GM13976 (cell line): ENCODE results near the gene NOSIP.

Experiments
- DNase-seq: peaks from one replicate; pipeline ENCODE4 v3.0.0; 2012; ENCODE audit warnings: low spot score
- CTCF ChIP-seq: IDR thresholded peaks from 2 replicates; pipeline ENCODE4 v1.5.1; 2012; ENCODE audit warnings: borderline replicate concordance, mild to moderate bottlenecking; ENCODE audit not compliant: insufficient read depth; ENCODE audit errors: extremely low read depth, missing control alignments, control extremely low read depth
- in situ Hi-C: fragments of 300-500 bp; cut with MboI; formaldehyde crosslinking; loops from one replicate; pipeline ENCODE4 v1.12.0; 2022; ENCODE audit warnings: low sequenced_read_pairs, mixed read lengths, inconsistent platforms; ENCODE audit not compliant: unreplicated experiment

The NOSIP gene

DNA sequence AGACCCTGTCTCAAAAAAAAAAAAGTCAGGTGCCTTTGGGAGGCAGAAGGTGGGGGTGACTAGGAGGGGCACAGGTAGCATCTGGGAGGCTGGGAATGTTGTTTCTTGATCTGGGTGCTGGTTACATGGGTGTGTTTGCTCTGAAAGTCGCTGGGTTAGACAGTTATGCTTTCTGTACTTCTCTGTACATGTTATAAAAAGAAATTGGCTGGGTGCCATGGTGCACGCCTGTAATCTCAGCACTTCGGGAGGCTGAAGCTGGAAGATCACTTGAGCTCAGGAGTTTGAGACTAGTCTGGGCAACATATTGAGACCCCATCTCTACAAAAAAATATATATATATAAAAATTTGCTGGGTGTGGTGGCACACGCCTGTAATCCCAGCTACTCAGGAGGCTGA is 15.1 kb downstream of the NOSIP start:
- in situ Hi-C loops, result no loop called here
- DNase-seq, result no peak
- TF ChIP-seq CTCF, result no peak

DNA sequence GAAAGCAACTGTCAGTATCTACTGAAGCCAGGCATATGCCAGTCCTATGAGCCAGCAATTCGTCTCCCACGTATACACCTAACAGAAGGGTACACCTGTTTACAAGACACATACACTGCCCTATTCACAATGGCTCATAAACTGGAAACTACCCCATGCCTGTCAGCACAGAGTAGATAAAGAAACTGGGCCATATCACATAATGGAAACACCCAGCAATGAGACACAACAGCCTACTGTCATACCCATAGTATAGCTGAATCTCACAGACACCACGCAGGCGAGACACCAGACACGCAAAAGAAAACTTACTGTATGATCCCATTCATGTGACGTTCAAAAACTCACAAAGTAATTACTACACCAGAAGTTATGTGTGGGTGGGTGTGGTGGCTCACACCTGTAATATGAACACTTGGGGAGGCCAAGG is 15.7 kb downstream of the NOSIP start:
- no peak for DNase-seq
- in situ Hi-C loops, result no loop called here
- TF ChIP-seq CTCF, result no peak

DNA sequence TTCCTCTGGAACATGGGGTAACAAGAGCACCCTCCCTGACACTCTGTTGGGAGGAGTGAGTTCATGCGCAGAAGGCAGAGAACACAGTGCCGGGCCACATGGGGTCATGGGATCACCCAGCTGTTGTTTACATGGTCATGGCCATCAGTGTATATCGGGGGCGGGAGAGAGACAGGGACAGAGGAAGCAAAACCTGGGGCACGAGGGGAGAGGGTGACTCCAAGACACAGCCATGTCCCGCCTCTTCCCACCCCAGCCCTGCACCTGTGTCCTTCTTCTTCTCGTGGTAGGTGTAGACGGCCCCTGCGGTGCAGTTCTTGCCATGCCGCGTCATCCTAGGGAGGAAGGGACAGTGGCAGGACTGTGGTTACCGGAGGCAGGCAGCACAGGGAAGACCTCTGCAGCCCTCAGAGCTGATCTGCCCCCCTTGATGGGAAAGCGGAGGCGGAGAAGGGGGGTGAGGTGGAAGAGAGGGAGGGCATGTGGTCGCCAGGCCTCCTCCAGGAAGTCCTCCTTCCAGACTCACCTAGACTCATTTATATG is 19.9 kb downstream of the NOSIP start:
- no peak for TF ChIP-seq CTCF
- in situ Hi-C loops, result no loop called here
- no peak for DNase-seq

GRCh38 chr19:49559928-49560327 is 20.4 kb downstream of the NOSIP start:
- in situ Hi-C loops, result no loop called here
- TF ChIP-seq CTCF, result no peak

GRCh38 chr19:49559443-49559842 is 20.9 kb downstream of the NOSIP start:
- in situ Hi-C loops, result no loop called here
- no peak for DNase-seq
- TF ChIP-seq CTCF, result no peak

More at GRCh38 chr19:49559928-49560327, 20.4 kb downstream of the NOSIP start:
- no peak for DNase-seq

DNA sequence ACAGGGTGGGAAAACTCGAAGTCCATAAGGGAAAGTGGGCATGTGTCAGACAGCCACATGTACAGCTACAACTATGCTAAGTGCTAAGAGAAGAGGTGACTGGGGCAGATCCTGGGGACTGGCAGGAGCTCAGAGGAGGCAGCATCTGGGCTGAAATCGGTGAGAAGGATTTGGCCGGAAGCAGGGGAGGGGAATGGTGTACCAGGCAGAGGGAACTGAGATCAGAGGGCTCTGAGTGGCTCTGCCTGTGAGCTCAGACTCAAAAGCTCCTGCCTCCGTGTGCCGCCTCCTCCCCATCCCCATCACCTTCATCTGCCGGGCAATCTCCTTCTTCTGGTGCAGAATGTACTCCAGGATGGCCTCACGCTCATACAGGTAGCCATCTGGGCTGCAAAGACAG is 21.8 kb downstream of the NOSIP start:
- in situ Hi-C loops, result no loop called here
- no peak for TF ChIP-seq CTCF
- DNase-seq, result no peak
